Activated CD8-positive, alpha-beta memory T cell treated with anti-CD3 and anti-CD28 coated beads, Interleukin-2, amount 50 U/mL, for 4 hours (primary cell): ENCODE measurements around the gene NUP58.

Experiments used
- DNase-seq: peaks from one replicate; pipeline ENCODE4 v3.0.0-alpha.2; 2020

Gene NUP58

DNA sequence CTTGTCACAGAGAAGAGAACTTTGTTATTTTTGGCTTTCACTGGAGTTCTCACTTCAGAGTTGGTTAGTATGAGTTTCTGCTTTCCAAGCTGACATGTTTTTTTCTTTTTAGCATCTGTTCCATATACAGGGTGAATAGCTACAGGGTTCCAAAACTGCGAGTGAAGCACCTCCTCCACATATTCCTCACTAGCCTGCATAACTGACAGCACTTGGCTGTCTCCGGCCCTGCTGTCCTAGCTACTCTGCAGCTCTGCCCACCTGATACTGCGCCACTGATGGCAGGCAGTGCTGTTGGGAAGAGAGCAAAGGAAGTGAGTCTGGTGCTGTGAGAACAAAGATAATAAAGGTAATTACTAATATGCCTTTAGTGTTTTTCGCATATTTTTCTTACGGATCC is 77.1 kb downstream of the NUP58 start:
- DNase-seq, result no peak

DNA sequence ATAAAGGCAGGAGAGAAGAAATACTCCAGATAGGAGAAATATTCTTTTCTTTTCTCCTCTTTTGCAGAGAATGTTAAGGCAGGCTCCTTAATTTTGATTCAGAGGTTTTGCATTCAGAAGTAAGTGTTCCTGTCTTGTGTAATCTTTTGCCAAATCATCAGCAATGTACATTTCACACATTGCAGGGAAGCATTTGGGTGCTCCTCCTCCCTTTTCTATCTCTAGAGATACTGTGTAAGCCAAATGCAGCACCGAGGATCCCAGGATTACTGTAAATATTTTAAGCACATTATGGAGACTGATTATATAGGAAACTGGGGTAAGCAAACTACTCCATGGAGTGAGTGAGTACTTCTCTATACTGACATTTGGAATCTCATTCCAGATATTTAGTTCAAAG is 77.6 kb downstream of the NUP58 start:
- no peak for DNase-seq

DNA sequence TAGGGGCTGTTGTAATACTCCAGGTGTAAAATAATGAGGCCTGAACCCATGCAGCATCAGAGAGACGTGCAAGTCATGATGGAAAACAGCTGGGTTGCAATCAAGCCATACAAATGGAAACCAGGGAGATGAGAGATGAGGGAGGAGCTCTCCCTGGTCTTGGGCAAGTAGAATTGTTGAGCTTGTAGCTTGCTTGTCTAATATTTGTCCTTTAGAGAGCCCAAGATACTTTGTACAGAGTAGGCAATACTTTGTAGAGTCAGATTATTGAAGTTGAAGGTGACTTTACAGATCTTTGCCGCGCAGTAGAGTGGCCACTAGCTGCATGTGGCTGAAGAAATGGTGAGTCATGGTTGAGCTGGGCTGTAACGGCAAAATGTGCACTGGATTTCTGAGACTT is 78.7 kb downstream of the NUP58 start:
- no peak for DNase-seq

DNA sequence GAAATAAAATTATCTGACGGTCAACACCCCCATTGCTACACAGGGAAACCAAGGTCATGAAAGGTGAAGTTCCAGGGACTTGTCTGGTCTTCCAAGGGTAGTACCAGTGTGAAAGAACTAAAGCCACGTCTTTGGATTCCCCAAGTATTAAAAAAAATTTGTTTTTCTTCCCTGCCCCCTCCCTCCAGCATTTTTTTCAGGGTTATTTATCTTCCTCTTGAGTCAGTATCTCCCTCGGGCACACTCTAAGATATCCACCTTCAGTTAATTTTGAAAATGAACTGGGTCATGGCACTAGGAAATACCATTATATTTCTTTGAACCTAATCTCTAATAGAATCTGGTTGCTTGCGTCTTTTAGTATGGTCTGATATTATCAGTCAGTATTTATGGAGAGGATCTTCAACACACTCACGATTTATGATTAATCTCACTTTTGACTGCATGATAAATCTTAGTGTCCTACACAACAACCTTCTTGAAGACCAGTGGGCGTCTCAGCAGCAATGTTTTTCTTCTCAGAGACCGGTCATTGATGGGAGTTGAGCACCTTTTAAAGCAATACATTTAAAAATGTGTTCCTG is 79.4 kb downstream of the NUP58 start:
- DNase-seq, result no peak

DNA sequence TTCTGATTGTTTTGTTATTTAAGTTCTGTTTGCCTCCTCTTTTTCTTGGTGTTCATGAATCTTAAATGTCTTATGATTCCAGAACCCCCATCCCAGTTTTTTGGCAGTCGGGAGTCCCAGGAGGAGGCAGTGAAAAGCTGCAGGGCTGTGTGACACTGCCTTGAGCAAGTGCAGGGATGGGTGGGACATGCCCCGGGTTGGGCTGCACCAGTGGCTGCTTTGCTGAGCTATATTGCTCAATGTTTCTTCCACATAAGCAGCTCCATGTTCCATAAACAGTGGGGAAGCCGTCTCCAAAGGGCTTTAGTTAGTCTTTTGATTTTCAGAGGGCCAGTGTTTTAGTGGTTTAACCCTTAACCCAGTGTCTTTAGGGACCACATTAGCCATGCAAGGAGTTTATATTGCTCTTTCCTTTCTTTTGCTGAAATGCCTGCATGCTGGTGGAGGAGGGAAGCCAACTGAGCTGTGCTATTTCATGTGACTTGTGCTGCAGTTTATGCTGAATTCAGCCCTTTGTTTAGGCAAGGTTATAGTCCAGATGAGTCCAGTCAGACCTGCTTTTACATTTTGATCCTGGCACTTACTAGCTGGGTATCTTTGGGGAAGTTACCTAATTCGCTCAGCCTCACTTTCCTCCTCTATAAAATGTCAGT is 83.5 kb downstream of the NUP58 start:
- DNase-seq, result no peak

DNA sequence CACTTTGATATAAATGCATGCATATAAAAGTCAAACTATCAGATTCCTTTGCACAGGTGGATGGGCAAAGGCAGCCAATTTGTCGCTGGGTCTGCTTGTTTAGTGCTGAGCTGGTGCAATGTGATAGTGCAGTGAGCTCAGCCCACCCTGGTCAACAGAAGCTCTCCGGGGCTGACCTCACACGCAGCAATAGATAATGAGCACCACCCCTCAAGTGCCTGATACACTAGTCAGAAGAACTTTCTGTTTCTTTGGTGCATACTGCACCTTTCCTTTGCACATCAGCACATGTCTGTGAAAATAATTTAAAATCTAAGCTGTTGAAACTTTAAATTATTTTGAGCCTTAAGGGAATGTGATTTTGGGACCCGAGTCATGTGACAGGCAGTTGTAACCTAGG is 90.5 kb downstream of the NUP58 start:
- no peak for DNase-seq
